Measurements from ENCODE around the gene ARL4C.

- TF ChIP-seq CTCF (IDR thresholded peaks at IDR 0.05) (no peak), POLR2AphosphoS5 (IDR thresholded peaks at IDR 0.05; ENCODE audit: insufficient read depth in 1 of 2, low read depth in 1 of 2) (no peak), POLR2A (IDR thresholded peaks at IDR 0.05) (no peak)
Observed at GRCh38 chr2:234459401-234460009, 37.4 kb downstream of the ARL4C start.
